K562 treated with DMSO at 1 percent for 12 hours (cell line): Measurements from ENCODE around the gene FAM135A. TPM values are rescaled to one million over a fixed set of nuclear protein-coding genes. Genes with fewer than 3 reads are reported as not detected.

ENCODE experiments used
- total RNA-seq: library from RNA; unstranded; fragments of 300-600 nt; gene quantifications from 2 replicates; pipeline ENCODE4 v1.2.3, GENCODE V29; 2022; ENCODE audit not compliant: insufficient read depth

FAM135A gene
- total RNA-seq, result 4.1 and 22.6 TPM in 2 replicates

DNA sequence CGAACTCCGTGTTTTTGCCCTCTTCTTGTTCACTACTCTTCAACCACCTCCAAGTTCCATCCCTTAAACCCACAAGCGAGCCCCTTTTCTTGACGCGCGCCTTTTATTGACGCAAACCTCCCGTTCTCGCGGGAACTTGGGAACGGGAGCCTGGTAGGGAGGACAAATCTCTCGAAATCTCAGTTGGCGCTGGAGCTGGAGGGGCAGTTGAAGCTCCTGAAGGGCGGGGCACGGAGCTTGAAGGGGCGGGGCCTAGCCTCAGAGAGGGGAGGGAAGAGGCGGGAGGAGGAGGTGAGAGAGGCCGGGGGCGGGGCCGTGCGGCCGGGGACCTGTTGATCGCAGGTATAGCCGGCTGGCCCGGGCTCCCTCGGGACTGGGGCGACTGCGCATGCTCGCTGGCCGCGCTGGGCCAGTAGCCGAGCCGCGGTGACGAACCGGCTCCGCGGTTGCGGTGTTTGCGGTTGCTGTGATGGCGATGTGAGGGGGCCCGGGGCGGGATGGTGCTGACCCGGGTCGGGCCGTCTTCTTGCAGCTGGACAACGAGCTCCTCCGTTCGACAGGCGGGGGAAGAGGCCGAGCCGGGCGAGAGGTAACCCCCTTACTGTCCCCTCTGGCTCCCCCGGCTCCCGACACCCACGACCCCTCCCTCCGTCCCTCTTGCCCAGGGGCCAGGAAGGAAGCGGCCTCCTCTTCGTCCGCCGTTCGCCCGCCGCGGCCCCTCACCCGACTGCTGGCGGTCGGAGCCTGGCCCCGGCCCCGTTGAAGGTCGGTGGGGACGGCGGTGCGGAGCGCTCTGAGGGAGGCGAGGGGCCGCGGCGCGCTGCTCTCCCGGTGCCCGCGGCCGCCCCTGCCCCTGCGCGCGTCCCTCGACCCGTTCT is at the start of gene FAM135A:
FAM135A (plus strand) TSS at position 395 of the 878 bp plus-strand sequence. CDS start 14,835 bp downstream, outside the sequence.

DNA sequence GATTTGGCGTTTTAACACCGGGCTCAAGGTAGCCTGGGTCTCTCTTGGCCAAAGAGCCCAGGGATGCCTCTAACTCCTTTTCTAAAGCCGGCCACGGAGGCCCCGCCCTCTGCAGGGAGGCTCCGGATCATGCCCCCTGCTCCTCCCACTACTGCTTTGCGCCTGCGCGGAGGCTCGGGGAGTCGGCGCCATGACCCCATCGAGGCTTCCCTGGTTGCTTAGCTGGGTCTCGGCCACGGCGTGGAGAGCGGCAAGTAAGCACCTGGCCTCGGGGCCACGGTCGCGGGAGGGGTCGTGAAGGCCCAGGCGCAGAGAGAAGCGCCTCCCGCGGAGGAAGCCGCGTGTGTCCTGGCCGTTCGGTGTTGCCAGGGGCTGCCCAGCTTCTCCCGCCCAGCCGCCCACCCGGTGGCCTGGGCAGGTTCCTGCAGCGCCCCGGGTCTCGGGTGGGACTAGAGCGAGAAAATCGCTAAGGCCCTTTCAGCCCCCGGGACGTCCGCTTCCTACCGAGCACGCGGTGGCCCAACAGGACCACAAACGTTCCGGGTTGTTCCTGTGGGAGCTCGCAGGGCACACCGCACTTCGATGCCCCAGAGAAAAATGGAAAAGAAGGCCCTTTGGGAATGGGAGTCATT is 153.6 kb downstream of the FAM135A start, which contains the start of gene SDHAF4:
SDHAF4 (plus strand) TSS at position 180 of the 632 bp plus-strand sequence; CDS start at position 191, 11 bp downstream.

Other genes starting within 250 kb of the FAM135A start
- 0.31 and 0.40 TPM in 2 replicates for gene COL9A1, start 110.4 kb upstream of the FAM135A start, total RNA-seq
- 3.3 and 11.5 TPM in 2 replicates for gene SDHAF4, start 153.4 kb downstream of the FAM135A start, total RNA-seq